T-helper 2 cell treated with Interferon-gamma antibody and Interleukin-4, amounts not matched to agents 5 μg/mL and 100 μg/mL, for 36 hours (primary cell): ENCODE measurements around the gene FTCD.
"Not testable (repeated sequence)": the region's sequence is repeated elsewhere in the genome, so short reads cannot be mapped to it uniquely, and the experiment has no call there.

ENCODE experiments used
- DNase-seq: peaks from one replicate; pipeline ENCODE4 v3.0.0; 2021; ENCODE audit warnings: low spot score
- H3K27ac Mint-ChIP-seq: one replicate; pipeline ENCODE4 v1.8.0; 2021; ENCODE audit warnings: mild to moderate bottlenecking, mixed read lengths
- H3K27me3 Mint-ChIP-seq: one replicate; pipeline ENCODE4 v1.8.0; 2021; ENCODE audit warnings: low read depth, mixed read lengths
- H3K36me3 Mint-ChIP-seq: one replicate; pipeline ENCODE4 v1.8.0; 2021; ENCODE audit warnings: low read depth, mixed read lengths
- H3K4me1 Mint-ChIP-seq: one replicate; pipeline ENCODE4 v1.8.0; 2021; ENCODE audit warnings: low read depth, mixed read lengths
- H3K4me3 Mint-ChIP-seq: one replicate; pipeline ENCODE4 v1.8.0; 2022; ENCODE audit warnings: mild to moderate bottlenecking, moderate library complexity, mixed read lengths
- H3K9me3 Mint-ChIP-seq: one replicate; pipeline ENCODE4 v1.8.0; 2021; ENCODE audit warnings: mixed read lengths

FTCD gene

GRCh38 chr21:46183337-46183909 is 28.0 kb upstream of the FTCD start:
- H3K9me3 Mint-ChIP-seq, DNase-seq, H3K27me3 Mint-ChIP-seq, H3K4me1 Mint-ChIP-seq, H3K36me3 Mint-ChIP-seq: not testable (repeated sequence)
- H3K27ac Mint-ChIP-seq = peak overlapping the region; percentile 76
- peak overlapping the region; percentile 83 for H3K4me3 Mint-ChIP-seq

- Mint-ChIP-seq H3K4me3 (peak overlapping the region; percentile 72), H3K4me1 (peaks cover 6% of the 10 kb centered on the region), H3K27me3 (no peaks in the 10 kb centered on the region), H3K9me3 (no peaks in the 10 kb centered on the region), H3K27ac (peak overlapping the region; percentile 76), H3K36me3 (no peaks in the 10 kb centered on the region)
- no peak for DNase-seq
These were observed 27.4 kb upstream of the FTCD start for GRCh38 chr21:46182548-46183336.

GRCh38 chr21:46181953-46182547 is 26.7 kb upstream of the FTCD start:
- H3K9me3 Mint-ChIP-seq = peaks cover under 1% of the 10 kb centered on the region
- H3K4me1 Mint-ChIP-seq = peaks cover 6% of the 10 kb centered on the region
- no peaks in the 10 kb centered on the region for H3K27me3 Mint-ChIP-seq
- no peaks in the 10 kb centered on the region for H3K36me3 Mint-ChIP-seq
- no peak for DNase-seq
- H3K4me3 Mint-ChIP-seq = no peak overlapping the region
- H3K27ac Mint-ChIP-seq = no peak overlapping the region

- H3K4me1 Mint-ChIP-seq = peaks cover 6% of the 10 kb centered on the region
- no peaks in the 10 kb centered on the region for H3K27me3 Mint-ChIP-seq
- DNase-seq = no peak
- no peak overlapping the region for H3K4me3 Mint-ChIP-seq
- H3K9me3 Mint-ChIP-seq = peaks cover 4% of the 10 kb centered on the region
- H3K27ac Mint-ChIP-seq = no peak overlapping the region
- no peaks in the 10 kb centered on the region for H3K36me3 Mint-ChIP-seq
These were observed 26.1 kb upstream of the FTCD start for GRCh38 chr21:46181436-46181835.

GRCh38 chr21:46180778-46181391 is 25.5 kb upstream of the FTCD start:
- H3K27me3 Mint-ChIP-seq = peaks cover 5% of the 10 kb centered on the region
- H3K4me3 Mint-ChIP-seq = no peak overlapping the region
- peaks cover 2% of the 10 kb centered on the region for H3K36me3 Mint-ChIP-seq
- H3K9me3 Mint-ChIP-seq = peaks cover 10% of the 10 kb centered on the region
- H3K27ac Mint-ChIP-seq = no peak overlapping the region
- H3K4me1 Mint-ChIP-seq = peaks cover 6% of the 10 kb centered on the region
- no peak for DNase-seq

GRCh38 chr21:46180079-46180722 is 24.8 kb upstream of the FTCD start:
- Mint-ChIP-seq H3K9me3 (peaks cover 15% of the 10 kb centered on the region), H3K4me1 (peaks cover 2% of the 10 kb centered on the region), H3K4me3 (no peak overlapping the region), H3K27ac (no peak overlapping the region), H3K27me3 (peaks cover 11% of the 10 kb centered on the region), H3K36me3 (peaks cover 2% of the 10 kb centered on the region)
- no peak for DNase-seq

GRCh38 chr21:46179708-46180078 is 24.3 kb upstream of the FTCD start:
- peaks cover 20% of the 10 kb centered on the region for H3K9me3 Mint-ChIP-seq
- no peak for DNase-seq
- peaks cover 16% of the 10 kb centered on the region for H3K27me3 Mint-ChIP-seq
- no peaks in the 10 kb centered on the region for H3K4me1 Mint-ChIP-seq
- H3K4me3 Mint-ChIP-seq = no peak overlapping the region
- no peak overlapping the region for H3K27ac Mint-ChIP-seq
- H3K36me3 Mint-ChIP-seq = peaks cover 2% of the 10 kb centered on the region

- no peak overlapping the region for H3K27ac Mint-ChIP-seq
- no peaks in the 10 kb centered on the region for H3K4me1 Mint-ChIP-seq
- H3K4me3 Mint-ChIP-seq = no peak overlapping the region
- peaks cover 17% of the 10 kb centered on the region for H3K27me3 Mint-ChIP-seq
- no peak for DNase-seq
- peaks cover 26% of the 10 kb centered on the region for H3K9me3 Mint-ChIP-seq
- peaks cover 2% of the 10 kb centered on the region for H3K36me3 Mint-ChIP-seq
These were observed 23.6 kb upstream of the FTCD start for GRCh38 chr21:46178961-46179360.

GRCh38 chr21:46176443-46177129 is 21.2 kb upstream of the FTCD start:
- Mint-ChIP-seq H3K9me3 (peaks cover 26% of the 10 kb centered on the region), H3K27me3 (peaks cover 17% of the 10 kb centered on the region)
- not testable (repeated sequence) for DNase-seq, H3K27ac Mint-ChIP-seq, H3K4me1 Mint-ChIP-seq, H3K4me3 Mint-ChIP-seq, H3K36me3 Mint-ChIP-seq

GRCh38 chr21:46173573-46173972 is 18.2 kb upstream of the FTCD start:
- peaks cover 17% of the 10 kb centered on the region for H3K27me3 Mint-ChIP-seq
- DNase-seq = no peak
- peaks cover 26% of the 10 kb centered on the region for H3K9me3 Mint-ChIP-seq
- H3K27ac Mint-ChIP-seq = no peak overlapping the region
- peaks cover 5% of the 10 kb centered on the region for H3K4me1 Mint-ChIP-seq
- H3K36me3 Mint-ChIP-seq = peaks cover 2% of the 10 kb centered on the region
- no peak overlapping the region for H3K4me3 Mint-ChIP-seq

- H3K4me1 Mint-ChIP-seq = peaks cover 5% of the 10 kb centered on the region
- H3K27ac Mint-ChIP-seq = no peak overlapping the region
- H3K27me3 Mint-ChIP-seq = peaks cover 17% of the 10 kb centered on the region
- no peak overlapping the region for H3K4me3 Mint-ChIP-seq
- H3K36me3 Mint-ChIP-seq = peaks cover 2% of the 10 kb centered on the region
- no peak for DNase-seq
- peaks cover 26% of the 10 kb centered on the region for H3K9me3 Mint-ChIP-seq
These were observed 17.6 kb upstream of the FTCD start for GRCh38 chr21:46172863-46173528.

GRCh38 chr21:46171996-46172862 is 16.9 kb upstream of the FTCD start:
- peaks cover 2% of the 10 kb centered on the region for H3K36me3 Mint-ChIP-seq
- peaks cover 17% of the 10 kb centered on the region for H3K27me3 Mint-ChIP-seq
- peaks cover 26% of the 10 kb centered on the region for H3K9me3 Mint-ChIP-seq
- no peak overlapping the region for H3K27ac Mint-ChIP-seq
- no peak overlapping the region for H3K4me3 Mint-ChIP-seq
- DNase-seq = no peak
- H3K4me1 Mint-ChIP-seq = peaks cover 5% of the 10 kb centered on the region
